OCI-LY1 (cell line): Measurements from ENCODE around the gene FLII.

Experiments used
- H2AFZ ChIP-seq: fragments of 200-600 bp; sonication (generic), shearing (Covaris generic); 2 replicates; pipeline ENCODE4 v1.6.0; 2014; ENCODE audit warnings: antibody characterized with exemption, mild to moderate bottlenecking, low read length
- H3F3A ChIP-seq: fragments of 200-600 bp; sonication (generic), shearing (Covaris generic); 2 replicates; pipeline ENCODE4 v1.6.0; 2014; ENCODE audit warnings: mild to moderate bottlenecking, antibody characterized with exemption, low read length, moderate library complexity; ENCODE audit not compliant: insufficient read depth
- H3K27ac ChIP-seq: fragments of 200-600 bp; sonication (generic); 2 replicates; pipeline ENCODE4 v1.5.1; 2014; ENCODE audit warnings: low read length, mixed run types, mild to moderate bottlenecking, low read depth; ENCODE audit not compliant: poor library complexity, severe bottlenecking
- H3K27me3 ChIP-seq: fragments of 200-600 bp; sonication (generic); 2 replicates; pipeline ENCODE4 v1.6.0; 2014; ENCODE audit warnings: antibody characterized with exemption, mild to moderate bottlenecking, low read length, moderate library complexity; ENCODE audit not compliant: insufficient read depth
- H3K36me3 ChIP-seq: fragments of 200-600 bp; sonication (generic); 2 replicates; pipeline ENCODE4 v1.6.1; 2014; ENCODE audit warnings: mild to moderate bottlenecking, antibody characterized with exemption, low read length, moderate library complexity, mixed read lengths; ENCODE audit not compliant: insufficient read depth
- H3K4me1 ChIP-seq: fragments of 200-600 bp; sonication (generic); 2 replicates; pipeline ENCODE4 v1.5.1; 2014; ENCODE audit warnings: mild to moderate bottlenecking, low read length, moderate library complexity; ENCODE audit not compliant: insufficient read depth, severe bottlenecking
- H3K4me2 ChIP-seq: fragments of 200-600 bp; sonication (generic), shearing (Covaris generic); 2 replicates; pipeline ENCODE4 v1.6.1; 2014; ENCODE audit warnings: low read length
- H3K4me3 ChIP-seq: fragments of 200-600 bp; sonication (generic); 2 replicates; pipeline ENCODE4 v1.5.1; 2014; ENCODE audit warnings: low read length, low read depth, mild to moderate bottlenecking, mixed read lengths; ENCODE audit not compliant: poor library complexity, severe bottlenecking
- H3K79me2 ChIP-seq: fragments of 200-600 bp; shearing (Covaris generic); 2 replicates; pipeline ENCODE4 v1.6.1; 2016; ENCODE audit warnings: mixed run types, low read length, mixed read lengths; ENCODE audit not compliant: insufficient read depth
- H3K9ac ChIP-seq: fragments of 200-600 bp; sonication (generic), shearing (Covaris generic); 2 replicates; pipeline ENCODE4 v1.6.1; 2014; ENCODE audit warnings: mild to moderate bottlenecking, low read length, mixed read lengths
- H3K9me2 ChIP-seq: fragments of 200-600 bp; sonication (generic), shearing (Covaris generic); 2 replicates; pipeline ENCODE4 v1.6.1; 2014; ENCODE audit warnings: low read depth, mild to moderate bottlenecking, low read length, mixed read lengths
- H3K9me3 ChIP-seq: fragments of 200-600 bp; shearing (Covaris generic); 2 replicates; pipeline ENCODE4 v1.6.1; 2014; ENCODE audit warnings: low read length, mixed read lengths
- H4K20me1 ChIP-seq: fragments of 200-600 bp; sonication (generic), shearing (Covaris generic); 2 replicates; pipeline ENCODE4 v1.6.0; 2016; ENCODE audit warnings: mild to moderate bottlenecking, low read length; ENCODE audit not compliant: insufficient read depth
- EZH2 ChIP-seq: fragments of 200-600 bp; sonication (generic), shearing (Covaris generic); IDR thresholded peaks from 2 replicates; pipeline ENCODE4 v1.8.0; 2017; ENCODE audit warnings: borderline replicate concordance, mixed run types, mild to moderate bottlenecking, antibody characterized with exemption, low read length, moderate library complexity, mixed read lengths
- TF ChIP-seq, protein P1 (sequence below): fragments of 200-600 bp; sonication (generic), shearing (Covaris generic); IDR thresholded peaks from 2 replicates; pipeline ENCODE4 v1.5.1; 2017; ENCODE audit warnings: mild to moderate bottlenecking, antibody characterized with exemption, low read length, moderate library complexity, mixed read lengths

FLII gene

DNA sequence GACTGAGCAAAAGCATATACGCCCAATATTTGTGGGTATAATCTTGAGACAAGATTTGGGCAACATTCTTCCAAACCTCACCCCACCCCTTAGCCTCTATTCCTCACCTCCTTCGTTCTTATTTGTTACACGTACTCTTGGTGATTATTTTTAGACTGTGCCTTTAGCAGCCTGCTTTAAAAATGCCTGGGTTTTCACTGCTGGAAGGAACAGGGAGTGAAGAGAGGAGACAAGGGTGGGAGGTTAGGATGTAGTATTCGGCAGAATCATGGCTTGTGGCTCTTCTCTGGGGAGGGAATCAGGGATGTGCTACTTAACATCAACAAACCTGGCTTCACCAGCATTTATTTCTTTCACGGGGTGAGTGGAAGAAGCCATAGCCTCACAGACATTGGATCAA, 63.3 kb downstream of the FLII start:
- no peaks in the 10 kb centered on the region for H3K9me2 ChIP-seq
- H3K4me2 ChIP-seq: no peak overlapping the region
- no peak overlapping the region for H3K9ac ChIP-seq
- peaks cover 77% of the 10 kb centered on the region for H3K36me3 ChIP-seq
- H3K27ac ChIP-seq: no peak overlapping the region
- no peaks in the 10 kb centered on the region for H3F3A ChIP-seq
- H3K4me3 ChIP-seq: no peak overlapping the region
- no peaks in the 10 kb centered on the region for H3K9me3 ChIP-seq
- peaks cover 7% of the 10 kb centered on the region for H3K4me1 ChIP-seq
- no peaks in the 10 kb centered on the region for H4K20me1 ChIP-seq
- H3K27me3 ChIP-seq: no peaks in the 10 kb centered on the region
- H3K79me2 ChIP-seq: peaks cover 24% of the 10 kb centered on the region
- no peak for TF ChIP-seq EZH2
- TF ChIP-seq, protein P1, sequence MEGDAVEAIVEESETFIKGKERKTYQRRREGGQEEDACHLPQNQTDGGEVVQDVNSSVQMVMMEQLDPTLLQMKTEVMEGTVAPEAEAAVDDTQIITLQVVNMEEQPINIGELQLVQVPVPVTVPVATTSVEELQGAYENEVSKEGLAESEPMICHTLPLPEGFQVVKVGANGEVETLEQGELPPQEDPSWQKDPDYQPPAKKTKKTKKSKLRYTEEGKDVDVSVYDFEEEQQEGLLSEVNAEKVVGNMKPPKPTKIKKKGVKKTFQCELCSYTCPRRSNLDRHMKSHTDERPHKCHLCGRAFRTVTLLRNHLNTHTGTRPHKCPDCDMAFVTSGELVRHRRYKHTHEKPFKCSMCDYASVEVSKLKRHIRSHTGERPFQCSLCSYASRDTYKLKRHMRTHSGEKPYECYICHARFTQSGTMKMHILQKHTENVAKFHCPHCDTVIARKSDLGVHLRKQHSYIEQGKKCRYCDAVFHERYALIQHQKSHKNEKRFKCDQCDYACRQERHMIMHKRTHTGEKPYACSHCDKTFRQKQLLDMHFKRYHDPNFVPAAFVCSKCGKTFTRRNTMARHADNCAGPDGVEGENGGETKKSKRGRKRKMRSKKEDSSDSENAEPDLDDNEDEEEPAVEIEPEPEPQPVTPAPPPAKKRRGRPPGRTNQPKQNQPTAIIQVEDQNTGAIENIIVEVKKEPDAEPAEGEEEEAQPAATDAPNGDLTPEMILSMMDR: no peak
- H2AFZ ChIP-seq: no peak overlapping the region
